Muscle of arm (tissue), 12 donors: ENCODE data around the gene CYP46A1. TPM values are rescaled to one million over a fixed set of nuclear protein-coding genes. Genes with fewer than 3 reads are reported as not detected.

Source experiments
- DNase-seq: peaks from one replicate; pipeline ENCODE4 v3.0.0-alpha.2; 2013
- polyA plus RNA-seq, 12 donors: library from polyadenylated mRNA; unstranded; fragments of 120-200 nt; gene quantifications; one replicate each; pipeline ENCODE4 v1.2.1, GENCODE V29; 2013; ENCODE audit not compliant: insufficient read length in 12 of 12

CYP46A1 gene
- polyA plus RNA-seq, 12 donors: 1.9 to 6.5 (median 3.1) TPM; not detected in 1

DNA sequence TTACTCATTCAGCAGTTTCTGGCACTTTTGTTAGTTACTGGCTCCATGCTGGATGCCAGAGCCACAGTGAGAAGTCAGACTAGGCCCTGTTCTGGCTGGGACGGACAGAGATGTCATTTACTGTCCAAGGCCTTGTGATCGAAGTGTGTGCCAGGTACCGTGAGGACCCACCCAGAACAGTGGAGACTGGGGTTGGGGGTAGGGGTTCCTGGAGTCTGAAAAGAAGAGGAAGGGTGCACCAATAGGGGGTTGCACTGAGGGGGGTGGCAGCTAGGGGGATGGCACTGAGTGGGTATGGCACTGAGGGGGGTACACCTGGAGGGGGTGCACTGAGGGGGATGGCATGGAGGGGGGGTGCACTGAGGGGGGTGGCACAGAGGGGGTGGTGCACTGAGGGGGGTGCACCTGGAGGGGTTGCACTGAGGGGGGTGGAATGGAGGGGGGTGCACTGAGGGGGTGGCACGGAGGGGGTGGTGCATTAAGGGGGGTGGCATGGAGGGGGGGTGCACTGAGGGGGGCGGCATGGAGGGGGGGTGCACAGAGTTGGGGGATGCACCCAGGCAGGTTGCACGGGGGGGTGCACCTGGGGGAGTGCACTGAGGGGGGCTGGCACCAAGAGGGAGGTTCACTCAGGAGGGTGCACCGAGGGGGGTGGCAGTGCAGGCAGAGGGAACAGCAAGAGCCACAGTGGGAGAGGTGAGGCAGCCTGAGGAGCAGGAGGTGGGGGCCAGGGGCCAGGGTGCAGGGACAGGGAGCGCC lies 10.6 kb upstream of the CYP46A1 start:
- no peak for DNase-seq

DNA sequence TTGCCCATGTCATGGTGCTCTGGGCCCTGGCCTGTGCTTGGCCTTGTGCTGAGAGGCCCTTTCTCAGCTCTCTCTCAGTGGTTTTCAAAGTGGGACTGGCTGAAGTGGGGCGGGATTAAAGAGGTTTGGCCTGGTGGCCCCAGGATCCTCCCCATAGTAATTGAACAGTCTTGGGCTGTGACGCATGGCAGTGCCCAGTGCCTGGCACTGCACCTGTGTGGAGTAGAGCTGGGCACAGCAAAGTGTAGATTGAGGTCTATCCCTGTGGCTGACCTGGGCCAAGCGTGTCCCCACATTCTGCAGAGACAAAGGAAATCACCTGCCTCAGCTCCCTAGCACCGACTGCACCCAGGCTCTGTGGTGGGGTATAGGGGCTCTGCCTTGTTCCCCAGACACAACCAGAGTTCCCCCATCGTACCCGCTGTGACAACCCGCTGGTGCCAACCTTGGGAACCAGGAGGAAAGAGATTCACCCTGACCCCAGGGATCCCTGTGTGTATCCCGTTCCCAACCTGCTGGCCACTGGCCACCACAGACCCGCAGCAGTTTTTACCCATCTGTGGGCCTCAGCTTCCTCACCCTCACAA lies 9.9 kb upstream of the CYP46A1 start:
- DNase-seq: no peak

DNA sequence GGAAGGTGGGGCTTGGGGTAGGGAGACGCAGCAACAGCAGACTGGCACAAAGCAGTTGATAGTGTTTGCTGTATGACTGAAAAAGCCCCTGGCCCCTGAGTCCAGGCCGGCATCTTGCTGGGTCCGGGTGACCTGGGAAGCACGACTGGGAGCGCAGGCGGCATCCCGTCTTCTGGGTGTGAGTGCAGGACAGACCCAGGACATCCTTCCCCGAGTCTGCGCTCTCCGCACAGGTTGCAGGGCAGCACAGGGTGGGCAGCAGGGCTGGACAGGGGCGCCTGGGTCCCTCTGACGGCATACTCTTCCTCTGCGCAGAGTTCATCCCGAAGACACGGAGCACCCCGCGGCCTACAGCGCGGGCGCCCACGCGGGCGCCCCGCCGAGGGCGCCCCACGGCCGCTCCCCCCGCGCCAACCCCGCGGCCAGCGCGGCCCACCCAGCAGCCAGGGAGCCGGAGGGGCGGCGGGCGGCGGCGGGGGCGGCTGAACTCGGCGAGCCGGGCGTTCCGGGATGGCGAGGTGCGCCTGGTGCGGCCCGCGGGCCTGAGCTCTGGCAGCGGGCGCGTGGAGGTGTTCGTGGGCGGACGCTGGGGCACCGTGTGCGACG lies 9.2 kb upstream of the CYP46A1 start:
- no peak for DNase-seq

DNA sequence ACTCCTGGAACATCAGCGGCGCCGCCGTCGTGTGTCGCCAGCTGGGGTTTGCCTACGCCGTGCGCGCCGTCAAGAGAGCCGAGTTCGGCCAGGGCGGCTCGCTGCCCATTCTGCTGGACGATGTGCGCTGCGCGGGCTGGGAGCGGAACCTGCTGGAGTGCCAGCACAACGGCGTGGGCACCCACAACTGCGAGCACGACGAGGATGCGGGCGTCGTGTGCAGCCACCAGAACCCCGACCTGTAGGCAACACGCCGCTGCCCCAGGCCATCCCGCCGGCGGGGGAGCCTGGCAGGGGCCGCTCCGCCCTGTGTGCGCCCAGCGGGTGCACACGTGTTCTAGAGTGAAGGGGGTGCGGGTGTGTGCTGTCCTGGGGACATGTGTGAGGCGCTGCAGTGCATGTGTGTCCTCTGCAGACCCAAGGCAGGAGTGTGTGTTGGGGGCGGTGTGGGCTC lies 8.7 kb upstream of the CYP46A1 start:
- no peak for DNase-seq

DNA sequence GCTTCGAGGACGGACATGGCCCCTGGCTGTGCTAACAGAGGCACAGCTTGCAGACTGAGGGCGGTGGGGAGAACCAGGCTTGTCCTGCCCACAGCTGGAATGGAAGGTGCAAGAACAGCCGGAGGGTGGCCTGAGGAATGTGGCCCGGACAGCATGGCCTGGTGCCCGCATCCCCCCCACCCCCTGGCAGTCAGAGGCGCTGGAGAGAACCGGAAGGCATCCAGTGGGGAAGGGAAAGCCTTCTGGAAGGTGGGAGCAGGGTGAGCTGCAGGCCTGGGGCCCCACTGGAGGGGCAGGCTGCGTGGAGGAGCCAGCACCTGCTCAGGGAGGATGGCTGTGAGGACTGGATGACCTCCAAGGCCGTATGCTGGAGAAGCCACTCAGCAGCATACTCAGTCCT lies 8.1 kb upstream of the CYP46A1 start:
- no peak for DNase-seq

DNA sequence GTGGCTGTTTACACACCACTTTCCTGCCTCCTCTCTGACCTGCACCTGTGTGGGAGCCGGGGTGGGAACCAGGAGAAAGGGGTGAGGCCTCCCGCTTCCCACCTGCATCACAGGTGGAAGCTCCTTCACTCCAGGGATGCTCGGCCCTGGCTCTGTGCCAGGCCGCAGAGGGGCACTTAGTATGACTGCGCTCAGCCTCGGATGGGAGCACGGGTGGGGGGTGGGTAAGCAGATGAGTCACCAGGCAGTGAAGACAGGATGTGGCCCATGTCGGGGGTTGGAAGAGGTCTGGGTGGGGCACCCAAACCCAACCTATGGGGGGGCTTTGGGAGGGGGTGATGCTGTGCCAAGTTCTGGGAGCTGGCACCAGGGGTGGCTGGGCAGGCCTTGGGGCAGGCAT lies 7.4 kb upstream of the CYP46A1 start:
- no peak for DNase-seq

DNA sequence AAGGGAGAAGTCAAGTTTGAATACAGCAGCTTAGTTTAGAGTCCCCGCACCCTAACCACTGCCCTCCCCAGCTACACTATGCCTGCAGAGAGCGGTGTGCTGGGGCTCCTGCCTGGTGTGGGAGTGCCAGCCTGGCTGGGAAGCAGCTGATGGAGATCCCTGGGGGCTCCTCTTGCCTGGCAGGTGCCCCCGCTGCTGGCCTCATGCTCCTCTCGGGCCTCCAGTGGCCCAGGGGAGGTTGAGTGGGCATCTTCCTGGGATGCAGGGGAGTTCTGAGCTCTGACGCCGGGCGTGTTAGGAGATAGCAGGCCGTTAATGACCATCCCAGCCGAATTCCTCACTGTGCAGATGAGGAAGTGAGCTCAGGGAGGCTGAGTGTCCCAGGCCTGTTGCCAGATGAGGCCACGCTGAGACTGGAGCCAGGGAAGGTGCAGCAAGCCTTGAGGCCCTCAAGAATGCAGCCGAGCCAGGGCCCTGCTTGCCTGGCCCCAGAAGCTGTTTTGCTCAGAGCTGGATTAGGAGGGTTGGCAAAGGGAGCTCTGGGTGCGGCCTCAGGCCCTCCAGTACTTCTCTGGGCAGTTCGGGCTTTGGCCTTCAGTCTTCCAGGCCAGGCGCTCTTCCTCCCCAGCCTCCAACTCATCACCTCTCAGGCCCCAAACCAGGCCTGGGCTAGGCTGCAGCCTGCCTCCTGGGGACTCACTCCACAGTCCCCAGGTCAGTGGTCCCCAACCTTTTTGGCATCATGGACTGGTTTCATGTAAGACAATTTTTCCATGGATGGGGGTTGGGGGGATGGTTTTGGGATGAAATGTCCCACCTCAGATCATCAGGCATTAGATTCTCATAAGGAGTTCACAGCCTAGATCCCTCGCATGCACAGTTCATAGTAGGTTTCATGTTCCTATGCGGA lies 6.6 kb upstream of the CYP46A1 start:
- no peak for DNase-seq

DNA sequence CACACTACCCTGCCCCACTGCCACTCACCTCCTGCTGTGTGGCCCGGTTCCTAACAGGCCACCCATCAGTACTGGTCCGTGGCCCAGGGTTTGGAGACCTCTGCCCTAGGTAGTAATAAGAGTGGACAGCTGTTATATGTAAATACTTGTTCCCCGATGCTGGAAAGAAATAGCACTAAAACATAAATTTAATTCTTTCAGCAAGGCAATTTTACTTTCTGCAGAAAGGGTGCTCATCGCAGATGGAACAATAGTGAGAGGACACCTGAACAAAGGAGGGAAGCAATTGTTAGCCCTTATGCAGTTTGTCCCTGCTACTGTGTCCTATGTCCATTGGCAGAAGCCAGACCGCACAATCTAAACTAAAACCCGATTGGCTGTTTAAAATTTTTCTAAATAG lies 5.9 kb upstream of the CYP46A1 start:
- no peak for DNase-seq

DNA sequence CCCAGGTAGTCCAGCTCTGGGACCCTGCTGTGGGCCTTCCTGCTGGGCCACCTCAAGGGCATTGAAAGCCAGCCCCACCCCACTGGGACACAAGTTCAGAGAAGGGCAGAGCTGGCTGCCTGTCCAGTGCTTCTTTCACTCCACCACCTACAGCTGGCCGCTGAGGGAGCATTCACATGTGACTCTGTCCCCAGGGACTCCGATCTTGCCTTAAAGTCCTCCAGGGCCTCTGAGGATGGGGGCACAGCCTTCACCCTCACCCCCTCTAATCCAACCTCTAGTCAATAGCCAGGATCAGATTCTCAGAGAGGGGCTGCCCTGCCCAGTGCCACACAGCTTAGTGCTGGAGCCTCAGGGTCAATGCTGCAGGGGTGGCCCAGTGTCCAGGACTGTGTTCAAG lies 5.0 kb upstream of the CYP46A1 start:
- no peak for DNase-seq

DNA sequence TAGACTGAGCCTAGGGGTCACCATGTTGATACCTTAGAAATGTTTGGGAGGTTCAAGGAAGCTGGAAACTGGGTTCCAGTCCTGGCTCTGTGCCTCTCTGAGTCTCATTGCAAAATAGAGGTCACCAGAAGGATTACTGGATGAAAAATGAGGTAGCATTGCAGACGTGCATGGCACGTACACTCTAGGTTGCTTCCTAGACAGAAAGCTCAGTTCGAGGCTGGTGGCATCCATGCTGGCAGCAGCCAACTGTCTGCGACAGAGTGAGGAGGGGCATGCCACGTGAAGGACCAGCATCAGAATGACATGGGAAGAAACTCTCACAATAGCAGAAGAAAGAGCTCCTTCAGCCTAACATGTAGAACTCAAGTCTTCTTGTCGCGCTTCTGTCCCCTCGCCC lies 4.6 kb upstream of the CYP46A1 start:
- no peak for DNase-seq

DNA sequence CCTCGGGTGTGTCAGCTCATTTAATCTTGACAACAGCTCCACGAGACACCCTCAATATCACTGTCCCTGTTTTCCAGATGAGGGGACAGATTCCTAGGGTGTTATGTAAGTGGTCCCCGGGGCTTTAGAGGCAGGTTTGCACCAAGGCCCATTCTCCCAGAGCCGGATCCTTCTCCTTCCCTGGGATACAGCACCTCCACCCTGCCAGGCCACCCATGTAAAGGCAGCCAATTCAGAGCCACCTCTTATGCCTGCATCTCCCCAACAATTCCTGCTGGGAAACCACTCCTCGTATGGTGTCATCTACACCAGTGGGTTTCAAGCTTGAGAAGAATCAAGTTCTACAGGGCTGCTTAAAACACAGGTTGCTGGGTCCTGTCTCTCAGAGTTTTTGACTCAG lies 4.1 kb upstream of the CYP46A1 start:
- DNase-seq: no peak

DNA sequence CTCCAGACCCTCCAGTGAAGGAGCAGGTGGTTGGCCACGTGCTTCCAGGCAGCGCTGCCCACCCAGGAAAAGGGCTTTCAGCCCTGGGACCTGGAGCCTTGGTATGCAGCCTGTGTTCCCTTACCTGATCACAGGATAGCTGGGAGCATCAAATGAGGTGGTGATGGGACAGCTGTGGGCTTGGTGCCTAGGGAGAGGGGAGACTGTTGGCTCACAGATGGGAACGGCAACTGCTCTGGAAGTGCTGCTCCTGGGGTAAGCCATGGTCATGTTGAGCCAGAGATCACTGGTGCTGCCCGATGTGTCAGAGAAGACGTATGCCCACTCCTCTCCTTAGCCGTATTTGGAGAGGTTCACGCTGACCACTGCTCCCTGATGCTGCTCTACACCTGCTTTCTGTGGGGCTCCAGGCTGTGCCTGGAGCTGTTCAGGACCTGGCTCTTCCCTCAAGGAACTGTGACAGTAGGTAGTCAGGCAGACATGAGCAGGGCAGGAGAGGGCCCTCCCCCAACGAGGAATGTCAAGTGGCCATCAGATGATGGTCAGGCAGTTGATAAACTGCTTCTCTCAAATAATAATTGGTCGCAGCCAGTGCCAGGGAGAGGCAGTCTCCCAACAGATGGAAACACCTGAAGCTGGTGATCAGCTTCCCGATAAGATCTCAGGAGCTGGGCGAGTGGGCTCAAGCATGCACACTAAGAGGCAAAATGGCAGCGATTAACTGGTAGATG lies 2.8 kb upstream of the CYP46A1 start:
- DNase-seq: no peak

DNA sequence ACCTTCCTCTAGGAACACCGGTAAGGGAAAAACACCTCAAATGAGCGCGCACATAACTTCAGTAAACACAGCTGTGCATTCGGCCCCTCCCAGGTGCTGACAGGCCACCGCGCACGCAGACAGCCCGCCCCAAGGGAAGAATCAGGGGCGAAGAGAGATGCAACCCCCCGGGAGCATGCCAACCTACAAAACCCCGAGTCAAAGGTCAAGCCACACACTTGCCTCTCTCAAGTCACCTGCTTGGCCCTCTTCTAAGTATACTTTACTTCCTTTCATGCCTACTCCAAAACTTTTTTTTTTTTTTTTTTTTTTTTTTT lies 2.3 kb upstream of the CYP46A1 start:
- no peak for DNase-seq

DNA sequence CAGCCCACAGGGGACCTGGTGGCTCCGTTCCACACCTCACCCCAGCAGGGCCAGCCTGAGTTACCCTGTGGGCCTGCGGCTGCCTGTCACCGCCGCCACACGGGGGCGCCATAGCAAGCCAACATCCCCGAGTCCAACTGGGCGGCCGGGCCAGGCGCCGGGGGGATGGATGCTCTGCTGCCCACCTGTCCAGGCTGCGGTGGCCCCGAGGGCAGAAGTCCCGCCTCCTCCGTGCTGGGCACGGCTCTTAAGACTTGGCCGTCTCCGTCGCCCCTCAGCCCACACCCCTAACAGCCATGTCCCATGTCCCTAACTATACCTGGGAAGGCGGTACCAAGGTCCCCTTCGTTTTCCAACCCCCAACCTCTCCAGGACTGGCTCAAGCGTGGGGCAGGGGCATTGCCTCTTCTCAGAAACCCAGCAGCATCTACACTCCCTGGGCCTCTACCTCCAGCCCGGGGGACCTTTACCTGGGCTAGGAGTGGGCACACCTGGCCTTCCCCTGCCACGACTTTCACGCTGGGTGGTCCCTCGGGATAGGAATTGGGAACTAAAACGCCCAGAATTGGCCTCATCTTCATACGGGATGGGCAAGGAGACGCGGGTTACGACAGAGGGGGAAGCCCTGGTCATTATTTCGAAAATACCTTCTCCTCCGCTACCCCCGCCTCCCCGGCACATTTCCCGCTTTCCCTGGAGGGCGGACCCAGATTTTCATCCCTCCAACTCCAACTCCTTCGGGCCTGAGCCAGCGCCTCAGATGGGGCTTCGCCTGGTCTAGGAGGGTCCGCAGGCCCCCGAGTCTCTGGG lies 1.1 kb upstream of the CYP46A1 start:
- peak; percentile 74 for DNase-seq

DNA sequence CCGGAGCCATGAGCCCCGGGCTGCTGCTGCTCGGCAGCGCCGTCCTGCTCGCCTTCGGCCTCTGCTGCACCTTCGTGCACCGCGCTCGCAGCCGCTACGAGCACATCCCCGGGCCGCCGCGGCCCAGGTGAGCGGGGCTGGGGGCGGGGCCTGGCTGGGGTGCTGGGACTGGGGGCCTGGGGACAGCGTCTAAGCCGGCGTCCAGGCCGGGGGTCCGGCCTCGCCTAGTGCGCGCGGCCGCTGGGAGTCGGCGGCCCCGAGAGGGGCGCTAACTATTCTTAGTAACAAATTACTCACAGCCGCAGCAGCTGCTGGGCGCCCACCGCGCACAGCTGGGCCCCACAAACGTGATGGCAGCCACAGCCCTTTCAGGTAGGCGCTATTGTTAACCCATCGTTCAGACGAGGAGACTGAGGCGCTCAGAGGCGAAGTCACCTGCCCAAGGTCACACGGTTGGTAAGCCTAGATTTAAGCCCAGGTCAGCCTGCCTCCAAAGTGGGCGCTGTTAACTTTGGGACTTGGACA lies 374 bp downstream of the CYP46A1 start:
- DNase-seq: peak; percentile 31

DNA sequence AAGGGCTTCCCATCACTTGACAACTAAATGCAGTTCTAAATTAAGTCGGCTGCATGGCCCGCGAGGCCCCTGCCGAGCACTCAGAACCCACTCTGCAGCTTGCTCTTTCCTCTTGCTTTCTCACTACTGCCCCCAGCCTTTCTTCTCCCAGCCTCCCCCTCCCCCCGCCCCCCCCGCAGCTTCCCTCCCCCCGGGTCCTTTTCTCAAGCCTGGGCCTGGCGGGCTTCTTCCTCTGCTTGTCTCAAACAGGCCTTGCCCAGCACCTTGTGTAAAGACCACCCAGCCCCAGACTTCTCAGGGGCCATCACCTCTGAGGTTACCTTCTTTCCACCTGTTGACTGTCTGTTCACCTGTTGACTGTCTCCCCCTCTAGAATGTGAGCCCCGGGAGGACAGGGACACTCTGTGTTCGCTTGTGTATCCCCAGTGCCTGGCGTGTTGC lies 1.1 kb downstream of the CYP46A1 start:
- no peak for DNase-seq

DNA sequence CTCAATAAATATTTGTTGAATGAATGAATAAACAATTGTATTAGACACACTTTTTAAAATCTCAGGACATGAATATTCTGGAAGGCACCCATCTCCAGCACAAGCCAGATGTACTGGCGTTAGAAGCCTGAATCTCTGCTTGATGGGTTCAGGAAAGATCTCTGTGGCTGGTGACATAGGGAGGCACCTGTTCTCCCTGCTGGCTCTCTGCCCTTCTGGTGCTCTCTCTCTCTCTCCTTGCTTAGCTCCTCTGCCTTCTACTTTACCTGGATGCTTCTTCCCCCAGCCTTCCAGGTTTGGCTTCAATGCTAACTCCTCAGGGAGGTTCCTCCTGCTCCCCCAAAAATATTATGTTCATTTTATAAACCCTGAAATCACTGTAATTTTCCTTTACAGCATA lies 1.5 kb downstream of the CYP46A1 start:
- DNase-seq: no peak

DNA sequence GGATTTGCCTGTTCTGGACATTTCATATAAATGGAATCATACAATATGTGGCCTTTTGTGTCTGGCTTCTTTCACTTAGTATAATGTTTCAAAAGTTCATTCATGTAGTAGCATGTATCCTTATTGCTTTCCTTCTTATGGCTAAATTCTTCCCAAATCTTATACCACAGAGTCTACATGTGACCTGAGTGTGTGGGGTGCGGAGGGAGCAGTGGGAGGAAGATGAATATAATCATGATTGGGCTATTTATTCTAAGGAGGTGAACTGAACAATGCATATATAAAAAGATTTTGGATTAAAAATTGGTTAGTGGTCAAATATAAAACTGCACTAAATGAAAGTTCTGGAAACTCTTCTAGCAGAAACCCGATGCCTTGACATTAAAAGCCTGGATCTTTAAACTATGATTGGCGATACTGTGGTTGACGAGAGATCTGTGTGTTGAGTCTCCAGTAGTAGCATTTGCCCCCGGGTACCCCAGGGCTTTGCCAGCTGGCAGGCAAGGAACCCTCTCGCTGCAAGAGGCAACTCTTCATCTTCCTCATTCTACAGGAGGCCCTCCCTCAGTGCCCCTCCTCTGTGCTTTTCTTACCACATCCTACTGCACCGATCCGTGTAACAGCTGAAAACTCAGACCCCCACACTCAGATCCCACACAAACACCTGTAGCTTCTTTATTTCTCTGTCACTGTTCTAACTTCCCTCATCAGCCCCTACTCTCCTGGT lies 2.6 kb downstream of the CYP46A1 start:
- no peak for DNase-seq

DNA sequence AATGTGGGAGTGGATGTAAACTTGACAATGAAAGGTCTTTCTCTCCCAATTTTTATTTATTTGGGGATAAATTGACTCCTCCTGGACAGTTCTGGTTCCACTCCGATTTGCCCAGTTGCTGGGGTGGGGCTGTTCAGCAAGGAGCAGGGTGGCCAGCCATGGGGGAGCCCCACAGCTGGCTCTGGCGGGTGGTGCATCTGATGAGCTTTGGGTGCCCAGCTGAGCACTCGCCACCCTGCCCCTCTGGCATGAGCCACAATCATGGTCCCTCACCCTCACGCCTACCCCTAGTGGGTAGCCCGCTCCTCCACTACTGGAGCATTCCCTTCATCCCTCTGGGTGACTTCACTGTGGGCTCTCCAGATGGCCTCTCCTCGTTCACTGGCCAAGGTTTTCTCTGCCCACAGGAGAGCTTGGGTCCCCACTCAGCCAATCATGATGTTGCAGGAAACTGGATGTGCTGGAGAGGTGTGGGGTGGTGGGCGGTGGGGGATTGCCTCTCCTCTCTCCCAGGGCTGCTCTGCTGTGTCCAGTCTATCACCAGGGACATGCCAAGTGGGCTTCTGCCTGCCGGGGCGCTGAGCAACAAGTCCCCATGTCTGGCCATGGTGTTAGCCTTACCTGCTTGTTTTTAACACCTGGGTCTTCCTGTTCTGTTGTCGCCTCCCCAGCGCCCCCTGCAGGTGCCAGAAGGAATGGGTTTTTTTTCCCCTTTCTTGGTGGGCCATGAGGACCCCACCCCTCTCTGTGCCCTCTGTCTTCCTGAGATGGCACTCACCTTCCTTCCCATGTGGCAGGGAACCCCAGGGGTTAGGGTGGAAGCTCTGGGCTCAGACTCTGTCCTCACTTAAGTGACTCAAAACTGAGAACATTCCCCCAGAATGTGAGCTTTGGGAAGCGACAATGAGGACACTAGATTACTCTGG lies 3.4 kb downstream of the CYP46A1 start:
- DNase-seq: no peak
